Measurements from ENCODE around the gene AOC1. TPM values are rescaled to one million over a fixed set of nuclear protein-coding genes. Genes with fewer than 3 reads are reported as not detected.
A peak's percentile ranks its signal among the peaks of the same experiment; 100 is the strongest.

The AOC1 gene
- total RNA-seq, 1 donor from 2014 or later: not detected

GRCh38 chr7:150820148-150820547 is 32.2 kb upstream of the AOC1 start:
- no peak overlapping the region for H3K4me3 Mint-ChIP-seq (ENCODE audit: unreplicated experiment)
- H3K36me3 Mint-ChIP-seq (ENCODE audit: unreplicated experiment): no peaks in the 10 kb centered on the region
- no peak for DNase-seq (ENCODE audit: extremely low spot score, unreplicated experiment)

DNA sequence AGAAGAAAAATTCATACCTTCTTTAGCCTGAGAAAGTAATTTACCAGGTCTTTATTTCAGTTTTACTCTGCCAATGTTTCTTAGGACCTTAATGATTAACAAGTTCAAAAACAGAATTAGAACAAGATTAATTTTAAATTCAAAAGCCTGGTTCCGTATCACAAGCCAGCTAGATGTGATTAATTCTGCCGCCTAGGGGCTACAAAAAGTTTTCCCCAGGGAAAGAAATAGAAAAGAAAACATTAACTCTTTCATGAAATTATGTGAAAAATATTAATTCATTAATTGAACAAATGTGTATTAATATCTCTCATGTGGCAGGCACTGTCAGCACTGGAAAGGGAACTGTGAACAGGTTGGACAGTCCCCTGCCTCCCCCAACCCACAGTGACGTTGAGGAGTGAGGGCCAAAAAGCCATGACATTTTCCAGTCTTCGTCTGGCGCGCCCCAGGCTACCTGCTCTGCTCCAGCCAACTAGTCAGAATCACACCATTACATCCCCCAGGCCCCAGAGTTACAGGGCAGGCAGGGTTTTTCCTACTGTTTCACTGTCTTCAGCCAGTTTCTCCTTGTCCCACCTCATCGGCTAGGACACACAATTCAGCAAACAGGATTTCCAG is 31.6 kb upstream of the AOC1 start:
- no peak overlapping the region for H3K4me3 Mint-ChIP-seq (ENCODE audit: unreplicated experiment)
- H3K27ac Mint-ChIP-seq (ENCODE audit: unreplicated experiment): no peak overlapping the region
- TF ChIP-seq, protein P1, sequence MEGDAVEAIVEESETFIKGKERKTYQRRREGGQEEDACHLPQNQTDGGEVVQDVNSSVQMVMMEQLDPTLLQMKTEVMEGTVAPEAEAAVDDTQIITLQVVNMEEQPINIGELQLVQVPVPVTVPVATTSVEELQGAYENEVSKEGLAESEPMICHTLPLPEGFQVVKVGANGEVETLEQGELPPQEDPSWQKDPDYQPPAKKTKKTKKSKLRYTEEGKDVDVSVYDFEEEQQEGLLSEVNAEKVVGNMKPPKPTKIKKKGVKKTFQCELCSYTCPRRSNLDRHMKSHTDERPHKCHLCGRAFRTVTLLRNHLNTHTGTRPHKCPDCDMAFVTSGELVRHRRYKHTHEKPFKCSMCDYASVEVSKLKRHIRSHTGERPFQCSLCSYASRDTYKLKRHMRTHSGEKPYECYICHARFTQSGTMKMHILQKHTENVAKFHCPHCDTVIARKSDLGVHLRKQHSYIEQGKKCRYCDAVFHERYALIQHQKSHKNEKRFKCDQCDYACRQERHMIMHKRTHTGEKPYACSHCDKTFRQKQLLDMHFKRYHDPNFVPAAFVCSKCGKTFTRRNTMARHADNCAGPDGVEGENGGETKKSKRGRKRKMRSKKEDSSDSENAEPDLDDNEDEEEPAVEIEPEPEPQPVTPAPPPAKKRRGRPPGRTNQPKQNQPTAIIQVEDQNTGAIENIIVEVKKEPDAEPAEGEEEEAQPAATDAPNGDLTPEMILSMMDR (IDR thresholded peaks at IDR 0.05): no peak
- H3K27me3 Mint-ChIP-seq (ENCODE audit: unreplicated experiment): no peaks in the 10 kb centered on the region
- H3K36me3 Mint-ChIP-seq (ENCODE audit: unreplicated experiment): no peaks in the 10 kb centered on the region
- H3K4me1 Mint-ChIP-seq (ENCODE audit: unreplicated experiment): no peaks in the 10 kb centered on the region
- H3K9me3 Mint-ChIP-seq (ENCODE audit: unreplicated experiment): peaks cover 15% of the 10 kb centered on the region
- DNase-seq (ENCODE audit: extremely low spot score, unreplicated experiment): no peak

More at GRCh38 chr7:150820148-150820547, 32.2 kb upstream of the AOC1 start:
- Mint-ChIP-seq H3K27ac (ENCODE audit: unreplicated experiment) (no peak overlapping the region), H3K27me3 (ENCODE audit: unreplicated experiment) (no peaks in the 10 kb centered on the region), H3K4me1 (ENCODE audit: unreplicated experiment) (no peaks in the 10 kb centered on the region), H3K9me3 (ENCODE audit: unreplicated experiment) (peaks cover 17% of the 10 kb centered on the region)
- TF ChIP-seq, protein P1 (IDR thresholded peaks at IDR 0.05): no peak

DNA sequence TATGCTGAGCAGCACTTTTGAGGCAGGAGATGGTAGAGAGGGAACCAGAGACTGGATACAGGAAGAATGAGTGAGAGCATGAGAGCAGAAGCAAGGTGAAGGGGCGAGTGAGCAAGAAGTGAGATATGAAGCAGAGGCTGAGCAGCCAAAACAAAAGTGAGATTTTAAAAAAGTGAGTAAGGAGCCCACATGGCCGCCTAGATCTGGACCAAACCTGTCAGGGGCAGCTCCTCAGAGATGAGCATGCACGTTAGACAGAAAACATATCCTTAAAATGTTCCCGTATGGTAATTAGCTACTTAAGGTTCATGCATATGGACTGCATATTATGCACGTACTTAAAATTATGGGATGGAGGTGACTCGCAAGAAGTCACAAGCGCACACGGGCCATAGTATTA is 29.3 kb upstream of the AOC1 start:
- Mint-ChIP-seq H3K4me1 (ENCODE audit: unreplicated experiment) (no peaks in the 10 kb centered on the region), H3K27me3 (ENCODE audit: unreplicated experiment) (no peaks in the 10 kb centered on the region), H3K36me3 (ENCODE audit: unreplicated experiment) (no peaks in the 10 kb centered on the region), H3K27ac (ENCODE audit: unreplicated experiment) (no peak overlapping the region), H3K9me3 (ENCODE audit: unreplicated experiment) (peaks cover 3% of the 10 kb centered on the region), H3K4me3 (ENCODE audit: unreplicated experiment) (no peak overlapping the region)
- TF ChIP-seq, protein P1 (IDR thresholded peaks at IDR 0.05): no peak
- DNase-seq (ENCODE audit: extremely low spot score, unreplicated experiment): no peak

DNA sequence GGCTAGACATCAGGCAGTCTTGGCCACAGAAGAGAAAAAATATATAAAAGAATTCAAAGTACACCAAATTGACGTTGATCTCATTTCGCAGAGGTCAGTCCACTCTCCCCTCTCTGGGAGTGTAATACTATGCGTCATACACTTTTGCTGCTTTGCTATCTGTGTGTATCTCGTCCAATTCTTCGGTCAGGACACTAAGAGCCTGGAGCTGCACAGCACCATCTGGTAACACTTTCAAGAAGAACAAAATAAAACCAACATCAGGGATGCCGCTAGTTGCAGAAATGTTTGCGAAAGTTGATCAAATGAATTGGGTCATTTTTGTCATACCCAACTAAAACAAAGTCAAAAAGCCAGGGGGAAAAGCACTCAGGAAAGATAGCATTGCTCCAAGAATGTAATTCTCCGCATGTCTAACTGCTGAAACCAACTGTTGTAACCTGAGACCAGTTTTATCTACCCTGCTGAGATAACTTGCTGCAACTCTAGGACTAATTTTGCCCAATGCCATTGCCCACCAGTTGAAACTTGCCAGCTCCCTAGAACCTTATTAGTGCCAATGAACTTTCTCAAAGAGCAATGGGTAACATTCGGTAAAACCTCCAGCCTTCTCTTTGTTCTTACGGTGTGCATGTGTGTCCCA is 28.7 kb upstream of the AOC1 start:
- Mint-ChIP-seq H3K36me3 (ENCODE audit: unreplicated experiment) (no peaks in the 10 kb centered on the region), H3K9me3 (ENCODE audit: unreplicated experiment) (peaks cover 2% of the 10 kb centered on the region), H3K27me3 (ENCODE audit: unreplicated experiment) (no peaks in the 10 kb centered on the region), H3K4me3 (ENCODE audit: unreplicated experiment) (no peak overlapping the region), H3K4me1 (ENCODE audit: unreplicated experiment) (no peaks in the 10 kb centered on the region), H3K27ac (ENCODE audit: unreplicated experiment) (no peak overlapping the region)
- no peak for DNase-seq (ENCODE audit: extremely low spot score, unreplicated experiment)
- TF ChIP-seq, protein P1 (IDR thresholded peaks at IDR 0.05): no peak

DNA sequence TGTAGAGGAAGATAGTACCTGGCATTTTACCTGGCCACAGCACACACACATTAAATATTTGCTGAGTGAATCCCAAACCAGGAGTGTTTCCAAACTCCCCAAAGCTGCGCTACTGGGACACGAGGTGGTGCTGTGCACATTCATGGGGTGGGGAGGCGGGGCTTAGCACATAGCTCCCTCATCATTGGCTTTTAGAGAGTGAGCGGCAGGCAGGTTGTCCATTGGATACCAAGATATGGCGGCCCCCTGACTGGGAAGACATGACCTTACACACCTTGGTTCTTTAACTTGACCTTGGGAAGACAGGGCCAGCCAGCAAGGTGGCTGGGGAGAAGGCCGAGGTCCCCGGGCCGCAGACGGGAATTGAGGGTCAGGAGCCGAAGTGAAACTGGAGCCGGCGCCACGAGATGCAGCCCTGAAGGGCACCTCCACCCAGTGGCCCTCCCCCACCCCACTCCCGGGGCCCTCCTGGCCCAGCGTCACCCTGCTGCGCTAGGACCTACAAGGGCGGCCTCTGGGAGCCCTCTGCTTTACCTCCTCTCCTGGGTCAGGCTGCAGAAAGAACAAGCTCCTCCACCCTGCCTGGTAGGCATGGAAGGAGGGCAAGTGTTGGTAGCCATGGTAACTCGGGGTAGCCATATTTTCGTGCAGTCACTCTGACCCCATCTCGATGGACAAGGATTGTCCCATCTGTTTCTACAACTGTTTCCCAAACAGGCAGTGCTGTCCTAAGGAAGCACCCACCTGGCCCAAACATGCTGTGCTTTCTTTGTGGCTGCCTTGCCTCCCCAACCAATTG is 27.7 kb upstream of the AOC1 start:
- H3K27me3 Mint-ChIP-seq (ENCODE audit: unreplicated experiment): peaks cover under 1% of the 10 kb centered on the region
- TF ChIP-seq, protein P1 (IDR thresholded peaks at IDR 0.05): no peak
- H3K36me3 Mint-ChIP-seq (ENCODE audit: unreplicated experiment): no peaks in the 10 kb centered on the region
- no peaks in the 10 kb centered on the region for H3K9me3 Mint-ChIP-seq (ENCODE audit: unreplicated experiment)
- no peak overlapping the region for H3K27ac Mint-ChIP-seq (ENCODE audit: unreplicated experiment)
- no peak overlapping the region for H3K4me3 Mint-ChIP-seq (ENCODE audit: unreplicated experiment)
- DNase-seq (ENCODE audit: extremely low spot score, unreplicated experiment): peak; percentile 80
- no peaks in the 10 kb centered on the region for H3K4me1 Mint-ChIP-seq (ENCODE audit: unreplicated experiment)

Data from osteocyte (in vitro differentiated cells).